Measurements from ENCODE around the gene PRDM2. TPM values are rescaled to one million over a fixed set of nuclear protein-coding genes. Genes with fewer than 3 reads are reported as not detected.
"Not testable (repeated sequence)": the region's sequence is repeated elsewhere in the genome, so short reads cannot be mapped to it uniquely, and the experiment has no call there.

The PRDM2 gene
- total RNA-seq, 6 experiments from 2014 or later = 20.9 to 26.9 (median 25.7) TPM

DNA sequence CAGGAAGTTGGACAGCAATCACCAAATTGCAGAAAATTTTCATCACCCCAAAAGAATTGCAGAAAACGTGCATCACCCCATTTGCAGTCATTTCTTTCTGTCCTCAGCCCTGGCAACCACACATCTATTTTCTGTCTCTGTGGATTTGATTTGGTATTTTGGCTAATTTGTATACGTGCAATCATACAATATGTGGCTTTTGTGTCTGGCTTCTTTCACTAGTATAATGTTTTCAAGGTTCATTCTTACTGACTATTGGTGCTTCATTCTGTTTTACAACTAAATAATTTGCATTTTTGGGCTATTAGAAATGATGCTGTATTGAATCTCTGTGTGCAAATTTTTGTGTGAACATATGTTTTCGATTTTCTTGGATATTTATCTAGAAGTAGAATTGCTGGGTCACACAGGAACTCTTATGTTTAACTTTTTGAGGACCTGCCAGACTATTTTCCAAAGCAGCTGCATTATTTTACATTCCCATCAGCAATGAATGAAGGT, 24.8 kb upstream of the PRDM2 start:
- DNase-seq = no peak
- Mint-ChIP-seq H3K27me3 (ENCODE audit: insufficient read depth) (peaks cover 2% of the 10 kb centered on the region; the same call in 1 of the 2 replicates), H3K27ac (no peak overlapping the region), H3K4me3 (no peak overlapping the region), H3K9me3 (peaks cover 6% of the 10 kb centered on the region; the same call in 1 of the 2 replicates), H3K36me3 (ENCODE audit: low read depth) (no peaks in the 10 kb centered on the region), H3K4me1 (ENCODE audit: low read depth) (no peaks in the 10 kb centered on the region)
- TF ChIP-seq, protein P1, sequence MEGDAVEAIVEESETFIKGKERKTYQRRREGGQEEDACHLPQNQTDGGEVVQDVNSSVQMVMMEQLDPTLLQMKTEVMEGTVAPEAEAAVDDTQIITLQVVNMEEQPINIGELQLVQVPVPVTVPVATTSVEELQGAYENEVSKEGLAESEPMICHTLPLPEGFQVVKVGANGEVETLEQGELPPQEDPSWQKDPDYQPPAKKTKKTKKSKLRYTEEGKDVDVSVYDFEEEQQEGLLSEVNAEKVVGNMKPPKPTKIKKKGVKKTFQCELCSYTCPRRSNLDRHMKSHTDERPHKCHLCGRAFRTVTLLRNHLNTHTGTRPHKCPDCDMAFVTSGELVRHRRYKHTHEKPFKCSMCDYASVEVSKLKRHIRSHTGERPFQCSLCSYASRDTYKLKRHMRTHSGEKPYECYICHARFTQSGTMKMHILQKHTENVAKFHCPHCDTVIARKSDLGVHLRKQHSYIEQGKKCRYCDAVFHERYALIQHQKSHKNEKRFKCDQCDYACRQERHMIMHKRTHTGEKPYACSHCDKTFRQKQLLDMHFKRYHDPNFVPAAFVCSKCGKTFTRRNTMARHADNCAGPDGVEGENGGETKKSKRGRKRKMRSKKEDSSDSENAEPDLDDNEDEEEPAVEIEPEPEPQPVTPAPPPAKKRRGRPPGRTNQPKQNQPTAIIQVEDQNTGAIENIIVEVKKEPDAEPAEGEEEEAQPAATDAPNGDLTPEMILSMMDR (IDR thresholded peaks at IDR 0.05) = no peak

DNA sequence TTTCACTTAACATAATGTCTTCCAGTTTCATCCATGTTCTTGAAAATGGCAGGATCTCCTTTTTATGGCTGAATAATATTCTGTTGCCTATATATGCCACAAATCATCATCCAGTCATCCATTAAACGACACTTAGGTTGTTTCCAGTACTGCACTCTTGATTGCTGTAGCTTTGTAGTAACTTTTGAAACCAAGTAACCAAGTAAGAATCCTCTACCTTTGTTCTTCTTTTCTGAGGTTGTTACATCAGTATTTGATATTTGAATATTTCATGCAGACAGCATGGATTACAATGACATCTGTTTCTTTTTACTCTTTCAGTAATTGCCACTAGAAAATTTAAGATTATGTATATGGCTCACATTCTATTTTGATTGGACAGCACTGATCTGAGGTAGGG, 22.1 kb upstream of the PRDM2 start:
- Mint-ChIP-seq H3K9me3 (peaks cover 6% of the 10 kb centered on the region; the same call in 1 of the 2 replicates), H3K27ac (no peak overlapping the region), H3K4me3 (no peak overlapping the region), H3K27me3 (ENCODE audit: insufficient read depth) (peaks cover 2% of the 10 kb centered on the region; the same call in 1 of the 2 replicates), H3K36me3 (ENCODE audit: low read depth) (no peaks in the 10 kb centered on the region), H3K4me1 (ENCODE audit: low read depth) (no peaks in the 10 kb centered on the region)
- no peak for DNase-seq
- TF ChIP-seq, protein P1 (IDR thresholded peaks at IDR 0.05) = no peak

DNA sequence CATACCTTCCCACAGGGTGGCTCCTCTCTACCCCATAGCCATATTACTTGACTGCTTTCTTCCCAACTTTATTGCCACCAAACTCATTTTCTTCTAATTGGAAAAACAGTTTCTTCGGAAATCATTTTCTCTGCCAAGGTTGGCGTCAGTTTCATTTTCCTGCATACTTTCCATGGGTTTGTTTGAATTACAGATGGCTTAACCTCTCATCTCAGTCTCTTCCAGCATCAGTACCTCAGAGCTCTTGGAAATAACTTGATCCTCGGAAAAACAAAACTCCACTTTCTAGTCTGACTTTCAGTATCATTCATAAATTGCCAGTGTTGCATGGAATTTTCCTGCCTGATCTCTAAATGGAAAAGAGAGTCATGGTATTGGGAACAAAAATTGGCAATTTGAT, 20.3 kb upstream of the PRDM2 start:
- no peak overlapping the region for H3K4me3 Mint-ChIP-seq
- H3K36me3 Mint-ChIP-seq (ENCODE audit: low read depth) = no peaks in the 10 kb centered on the region
- H3K4me1 Mint-ChIP-seq (ENCODE audit: low read depth) = no peaks in the 10 kb centered on the region
- no peak overlapping the region for H3K27ac Mint-ChIP-seq
- peaks cover 6% of the 10 kb centered on the region; the same call in 1 of the 2 replicates for H3K9me3 Mint-ChIP-seq
- TF ChIP-seq, protein P1 (IDR thresholded peaks at IDR 0.05) = no peak
- no peak for DNase-seq
- H3K27me3 Mint-ChIP-seq (ENCODE audit: insufficient read depth) = peaks cover 2% of the 10 kb centered on the region; the same call in 1 of the 2 replicates

DNA sequence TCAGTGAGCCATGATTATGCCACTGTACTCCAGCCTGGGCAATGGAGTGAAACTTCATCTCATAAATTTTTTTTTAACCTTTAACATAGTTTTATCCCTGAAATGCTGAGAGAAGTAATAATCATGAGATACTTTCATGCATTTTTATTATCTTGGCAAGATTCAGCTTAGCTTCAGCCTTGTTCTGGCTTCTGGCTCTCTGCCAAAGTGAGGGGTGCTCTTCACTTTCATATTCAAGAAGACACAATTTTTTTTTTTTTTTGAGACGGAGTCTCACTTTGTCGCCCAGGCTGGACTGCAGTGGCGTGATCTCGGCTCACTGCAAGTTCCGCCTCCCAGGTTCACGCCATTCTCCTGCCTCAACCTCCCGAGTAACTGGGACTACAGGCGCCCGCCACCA, 19.4 kb upstream of the PRDM2 start:
- H3K27ac Mint-ChIP-seq; H3K27me3 Mint-ChIP-seq (ENCODE audit: insufficient read depth); H3K9me3 Mint-ChIP-seq; H3K4me3 Mint-ChIP-seq; DNase-seq; H3K4me1 Mint-ChIP-seq (ENCODE audit: low read depth); H3K36me3 Mint-ChIP-seq (ENCODE audit: low read depth): not testable (repeated sequence)

DNA sequence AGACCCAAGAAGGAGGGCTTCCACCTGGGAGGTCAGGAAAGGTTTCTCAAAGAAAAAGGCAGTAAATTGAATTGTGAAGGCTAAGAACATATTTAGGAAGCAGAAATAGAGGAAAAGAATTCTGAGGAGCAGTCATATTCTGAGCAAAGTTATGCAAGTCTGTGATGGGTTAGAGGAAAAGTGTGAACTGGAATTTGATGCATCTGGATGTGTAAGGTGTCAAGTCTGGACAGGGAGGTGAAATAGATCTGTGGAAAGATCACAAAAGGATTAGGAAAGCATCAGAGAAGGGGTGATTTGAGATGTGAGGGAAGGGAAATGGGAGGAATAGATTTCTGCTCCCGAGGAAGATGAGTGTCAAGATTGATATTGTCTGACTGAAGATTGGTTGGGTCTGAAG, 18.1 kb upstream of the PRDM2 start:
- no peak for DNase-seq
- no peaks in the 10 kb centered on the region for H3K4me1 Mint-ChIP-seq (ENCODE audit: low read depth)
- peaks cover 6% of the 10 kb centered on the region; the same call in 1 of the 2 replicates for H3K9me3 Mint-ChIP-seq
- TF ChIP-seq, protein P1 (IDR thresholded peaks at IDR 0.05) = no peak
- H3K4me3 Mint-ChIP-seq = no peak overlapping the region
- H3K27ac Mint-ChIP-seq = no peak overlapping the region
- no peaks in the 10 kb centered on the region for H3K36me3 Mint-ChIP-seq (ENCODE audit: low read depth)
- H3K27me3 Mint-ChIP-seq (ENCODE audit: insufficient read depth) = peaks cover 2% of the 10 kb centered on the region; the same call in 1 of the 2 replicates

DNA sequence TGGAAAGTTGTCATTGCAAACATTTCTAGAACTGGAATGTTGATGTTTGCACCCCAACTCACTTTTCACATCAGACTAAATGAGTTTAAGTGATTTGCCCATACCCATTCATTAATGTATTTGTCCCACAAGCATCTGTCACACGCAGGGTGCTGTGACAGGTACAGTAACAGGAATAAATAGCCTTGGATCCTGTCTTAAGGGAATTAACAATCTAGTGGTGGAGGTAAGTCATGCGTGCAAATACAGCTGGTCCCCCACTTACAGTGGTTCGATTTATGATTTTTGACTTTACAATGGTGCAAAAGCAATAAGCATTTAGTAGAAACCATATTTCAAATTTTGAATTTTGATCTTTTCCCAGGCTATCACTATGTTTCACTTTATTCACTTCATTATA, 17.5 kb upstream of the PRDM2 start:
- H3K27ac Mint-ChIP-seq = no peak overlapping the region
- peaks cover 6% of the 10 kb centered on the region; the same call in 1 of the 2 replicates for H3K9me3 Mint-ChIP-seq
- H3K4me1 Mint-ChIP-seq (ENCODE audit: low read depth) = no peaks in the 10 kb centered on the region
- no peak overlapping the region for H3K4me3 Mint-ChIP-seq
- no peaks in the 10 kb centered on the region for H3K36me3 Mint-ChIP-seq (ENCODE audit: low read depth)
- H3K27me3 Mint-ChIP-seq (ENCODE audit: insufficient read depth) = peaks cover 2% of the 10 kb centered on the region; the same call in 1 of the 2 replicates
- no peak for DNase-seq
- TF ChIP-seq, protein P1 (IDR thresholded peaks at IDR 0.05) = no peak

Data from HFFc6 (cell line).